CD4-positive, alpha-beta T cell treated with Interleukin-6 for 4 hours (primary cell): Measurements from ENCODE around the gene BRME1.

ENCODE experiments used
- DNase-seq: peaks from one replicate; pipeline ENCODE4 v3.0.0-alpha.2; 2020; ENCODE audit warnings: mixed read lengths

BRME1 gene

DNA sequence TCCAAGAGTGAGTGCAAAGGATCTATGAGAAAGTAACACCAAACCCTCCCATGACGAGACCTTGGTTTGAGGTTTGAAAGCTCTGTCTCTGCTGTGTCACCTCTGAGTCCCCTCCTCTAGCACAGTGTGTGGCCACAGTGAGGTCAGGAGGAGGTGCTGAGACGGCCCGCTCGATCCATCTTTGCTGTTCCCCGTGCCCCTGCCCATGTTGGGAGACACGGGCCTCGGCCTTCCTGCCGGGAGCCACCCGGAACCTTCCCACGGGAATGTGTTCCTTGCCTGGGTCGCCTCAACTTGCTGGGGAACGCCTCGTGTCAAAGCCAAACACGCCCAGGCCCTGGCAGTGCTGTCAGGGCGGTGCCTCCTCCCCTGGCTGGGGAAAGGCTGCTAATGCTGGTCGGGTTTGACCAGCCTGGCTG lies 18.9 kb downstream of the BRME1 start:
- no peak for DNase-seq

- DNase-seq = no peak
Observed at GRCh38 chr19:13885826-13886365, 20.0 kb downstream of the BRME1 start.

DNA sequence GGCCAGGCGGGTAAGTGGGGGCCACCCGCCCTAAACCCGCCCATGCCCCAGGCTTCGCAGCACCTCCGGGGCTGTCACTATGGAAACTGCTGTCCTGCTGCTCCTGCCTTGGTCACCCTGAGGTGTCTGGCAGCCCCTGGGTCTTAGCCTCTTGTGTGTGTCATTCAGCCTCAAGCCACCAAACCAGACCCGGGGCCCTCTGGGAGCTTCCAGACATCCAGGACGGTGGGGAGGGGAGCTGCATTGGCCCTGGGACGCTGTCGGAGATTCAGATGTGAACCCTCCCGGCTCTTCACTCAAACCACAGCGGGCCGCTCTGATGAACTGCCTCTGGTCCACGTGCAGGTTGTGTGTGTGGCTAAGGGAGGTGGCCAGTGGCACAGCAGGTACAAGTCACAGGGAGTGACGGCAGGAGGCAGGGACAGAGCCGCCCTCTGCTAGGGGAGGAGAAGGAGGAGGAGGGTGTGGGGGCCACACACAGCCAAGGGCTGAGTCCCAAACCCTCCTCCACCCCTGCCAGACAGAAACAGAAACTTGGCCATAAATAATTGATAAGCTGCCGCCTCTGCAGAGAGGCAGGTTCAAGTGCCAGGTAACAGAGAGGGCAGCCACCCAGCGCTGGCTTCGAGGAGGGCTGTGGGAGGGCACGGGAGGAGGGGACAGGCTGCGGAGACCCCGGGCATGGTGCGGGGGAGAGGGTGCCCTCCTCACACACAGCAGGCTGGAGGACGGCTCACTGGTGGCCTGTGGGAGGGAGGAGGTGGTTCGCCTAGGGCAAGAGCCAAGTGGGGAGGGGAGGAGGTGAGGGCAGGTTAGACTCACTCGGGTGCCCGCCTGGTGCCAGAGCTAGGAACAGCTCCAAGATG lies 21.0 kb downstream of the BRME1 start:
- no peak for DNase-seq

GRCh38 chr19:13883516-13884064 lies 22.3 kb downstream of the BRME1 start:
- no peak for DNase-seq

- DNase-seq = no peak
Observed at GRCh38 chr19:13882836-13883235, 23.1 kb downstream of the BRME1 start.

GRCh38 chr19:13882419-13882795 lies 23.5 kb downstream of the BRME1 start:
- DNase-seq = no peak

DNA sequence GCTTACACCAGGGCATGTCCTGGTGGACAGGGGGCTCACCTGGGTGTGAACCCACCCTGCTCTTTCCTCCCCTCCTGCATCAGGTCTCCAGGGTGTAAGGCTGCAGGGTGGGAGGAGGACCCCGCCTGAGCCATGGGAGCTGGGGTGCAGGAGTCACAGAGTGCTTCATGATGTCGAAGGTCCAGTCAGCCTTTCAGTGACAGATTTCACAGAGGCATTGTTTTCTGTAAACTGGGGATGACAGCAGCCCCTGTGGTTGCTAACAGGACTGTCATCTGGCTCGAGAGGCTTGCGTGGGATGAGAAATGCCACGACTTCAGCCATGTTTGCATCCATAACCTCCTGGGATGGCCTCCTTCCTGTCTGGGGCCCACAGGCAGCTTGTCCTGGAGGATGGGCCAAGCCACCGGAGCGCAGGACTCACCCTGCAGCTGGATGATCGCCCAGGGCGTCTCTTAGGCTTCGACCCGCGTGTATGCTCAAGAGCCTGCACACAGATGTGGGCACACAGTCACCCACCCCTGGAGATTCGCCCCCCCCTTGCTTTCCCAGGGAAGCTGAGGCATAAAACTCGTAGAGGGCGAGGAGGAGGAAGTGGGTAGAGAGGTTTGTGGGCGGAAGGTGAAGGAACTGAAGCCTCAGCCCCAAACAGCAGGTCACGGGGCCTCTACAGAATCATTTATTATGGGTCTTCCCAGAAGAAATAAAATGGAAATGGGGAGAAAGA lies 24.1 kb downstream of the BRME1 start:
- peak; percentile 74 for DNase-seq

DNA sequence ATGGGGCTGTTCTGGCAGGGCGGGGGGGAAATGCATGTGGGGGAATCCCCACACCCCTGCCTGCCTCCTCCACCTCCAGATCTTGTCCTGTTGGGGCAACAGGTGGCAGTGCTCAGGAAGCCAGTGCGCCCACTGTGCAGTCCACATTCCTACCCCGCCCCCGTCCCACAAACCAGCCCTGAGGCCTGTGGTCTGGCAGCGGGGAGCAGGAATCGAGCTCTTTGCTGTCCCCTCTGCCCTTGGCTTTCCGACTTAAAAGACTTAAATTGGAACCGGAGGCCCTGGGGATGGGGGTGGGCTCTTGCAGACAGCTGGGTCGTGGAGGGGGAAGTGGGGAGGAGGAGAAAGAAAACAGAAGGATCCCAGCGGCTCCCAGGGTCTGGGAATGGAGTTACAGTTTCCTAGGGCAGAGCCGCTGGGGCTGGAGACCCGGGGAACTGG lies 24.6 kb downstream of the BRME1 start:
- peak; percentile 27 for DNase-seq

DNA sequence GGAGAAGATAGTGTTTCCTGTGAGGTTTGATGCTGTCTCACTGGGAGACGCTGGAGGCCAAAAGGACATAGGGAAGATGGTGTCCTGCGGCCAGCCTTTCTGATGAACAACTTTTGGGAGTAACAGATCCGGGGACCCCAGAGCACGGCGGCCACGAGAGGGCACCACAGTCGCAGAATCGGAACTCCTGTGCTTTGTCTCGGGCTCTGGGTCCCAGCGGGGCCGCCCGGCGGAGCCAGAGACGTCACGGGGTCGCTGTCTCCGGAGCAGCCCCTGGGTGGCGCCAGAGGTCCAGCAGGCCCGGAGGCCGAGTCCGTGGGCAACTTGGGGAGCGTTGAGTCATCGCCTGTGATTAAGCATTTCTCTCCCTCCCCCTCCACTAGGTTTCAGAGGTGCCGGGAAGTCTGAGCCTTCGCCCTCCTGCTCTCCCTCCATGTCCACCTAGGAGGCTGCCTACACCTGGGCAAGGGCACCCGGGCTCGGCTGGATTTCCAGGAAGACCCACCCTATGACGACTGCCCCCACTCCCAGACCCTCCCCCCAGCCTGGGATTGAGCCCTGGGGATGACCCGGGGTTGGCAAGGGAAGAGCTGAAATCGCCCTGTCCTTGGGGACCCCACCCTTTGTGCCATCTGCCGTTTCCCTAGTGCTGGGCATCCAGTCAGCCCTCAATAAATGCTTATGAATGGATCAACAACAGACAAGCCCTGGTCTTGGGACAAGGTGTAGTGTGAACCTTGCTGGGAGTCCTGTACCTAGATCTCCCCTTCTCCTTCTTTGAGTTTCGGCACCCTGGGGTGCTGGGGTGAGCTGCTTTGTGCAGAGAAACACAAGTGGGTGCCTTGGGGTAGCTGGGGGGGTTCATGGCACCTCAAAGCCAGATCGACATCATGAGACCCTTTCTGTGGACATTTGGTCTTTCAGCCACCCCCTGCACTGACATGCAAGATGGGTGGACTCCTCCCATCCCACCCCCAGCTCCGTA lies 25.6 kb downstream of the BRME1 start:
- DNase-seq = peak; percentile 99

DNA sequence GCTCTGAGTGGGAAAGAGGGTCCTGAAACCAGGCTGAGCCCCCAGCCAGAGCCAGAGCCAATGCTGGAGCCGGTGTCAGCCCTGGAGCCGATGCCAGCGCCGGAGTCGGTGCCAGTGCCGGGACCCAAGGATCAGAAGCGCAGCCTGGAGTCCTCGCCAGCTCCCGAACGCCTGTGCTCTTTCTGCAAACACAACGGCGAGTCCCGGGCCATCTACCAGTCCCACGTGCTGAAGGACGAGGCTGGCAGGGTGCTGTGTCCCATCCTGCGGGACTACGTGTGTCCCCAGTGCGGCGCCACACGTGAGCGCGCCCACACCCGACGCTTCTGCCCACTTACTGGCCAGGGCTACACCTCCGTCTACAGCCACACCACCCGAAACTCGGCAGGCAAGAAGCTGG lies 28.6 kb downstream of the BRME1 start:
- DNase-seq = no peak

DNA sequence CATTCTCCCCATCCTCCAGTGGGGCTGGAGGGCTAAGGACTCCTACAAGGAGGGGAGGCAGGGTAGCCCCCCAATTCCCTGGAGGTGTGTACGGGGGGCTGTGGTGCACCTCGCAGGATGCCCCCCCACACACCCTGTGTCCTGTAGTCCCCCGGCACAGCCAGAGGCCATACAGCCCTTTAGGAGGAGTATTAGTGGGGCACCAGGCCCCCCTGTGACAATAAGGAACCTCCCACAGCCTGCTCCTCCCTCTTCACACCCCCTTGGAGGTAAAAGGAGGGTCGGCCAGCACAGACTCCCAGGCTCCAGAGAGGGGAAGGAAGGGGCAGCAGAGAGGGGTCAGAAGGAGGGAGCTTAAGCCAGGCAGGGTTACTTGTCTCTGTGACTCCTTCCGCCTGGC lies 29.1 kb downstream of the BRME1 start, which contains the start of gene NANOS3:
TSS of gene NANOS3 (plus strand) at position 301 of the 400 bp plus-strand sequence. CDS start 115 bp downstream, outside the sequence.
- no peak for DNase-seq

GRCh38 chr19:13875824-13876223 lies 30.1 kb downstream of the BRME1 start:
- no peak for DNase-seq

- DNase-seq = no peak
Observed at GRCh38 chr19:13873834-13874515, 31.9 kb downstream of the BRME1 start.

- DNase-seq = peak; percentile 32
Observed at GRCh38 chr19:13872695-13873389, 33.1 kb downstream of the BRME1 start.

GRCh38 chr19:13872339-13872694 lies 33.6 kb downstream of the BRME1 start:
- DNase-seq = no peak

GRCh38 chr19:13870873-13871272 lies 35.0 kb downstream of the BRME1 start:
- no peak for DNase-seq

DNA sequence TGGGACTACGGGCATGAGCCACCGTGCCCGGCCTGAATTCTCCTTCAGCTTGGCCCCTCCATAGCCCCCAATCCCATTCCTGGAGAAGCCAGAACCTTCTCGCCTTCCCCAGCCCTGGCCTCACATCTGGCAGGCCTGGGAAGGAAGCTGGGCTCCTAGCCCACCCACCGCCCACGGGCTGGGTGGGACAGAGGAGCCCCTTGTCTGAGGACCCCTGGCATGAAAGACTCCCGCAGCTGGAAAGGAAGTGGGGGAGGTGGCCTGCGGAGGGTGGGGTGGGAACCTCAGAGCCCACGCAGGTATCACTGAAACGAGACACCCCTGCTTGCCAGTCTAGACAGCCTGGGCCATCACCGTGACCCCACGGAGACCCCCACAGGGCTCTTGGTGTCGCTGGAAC lies 36.6 kb downstream of the BRME1 start:
- DNase-seq = no peak

- DNase-seq = no peak
Observed at GRCh38 chr19:13868663-13869062, 37.3 kb downstream of the BRME1 start.

DNA sequence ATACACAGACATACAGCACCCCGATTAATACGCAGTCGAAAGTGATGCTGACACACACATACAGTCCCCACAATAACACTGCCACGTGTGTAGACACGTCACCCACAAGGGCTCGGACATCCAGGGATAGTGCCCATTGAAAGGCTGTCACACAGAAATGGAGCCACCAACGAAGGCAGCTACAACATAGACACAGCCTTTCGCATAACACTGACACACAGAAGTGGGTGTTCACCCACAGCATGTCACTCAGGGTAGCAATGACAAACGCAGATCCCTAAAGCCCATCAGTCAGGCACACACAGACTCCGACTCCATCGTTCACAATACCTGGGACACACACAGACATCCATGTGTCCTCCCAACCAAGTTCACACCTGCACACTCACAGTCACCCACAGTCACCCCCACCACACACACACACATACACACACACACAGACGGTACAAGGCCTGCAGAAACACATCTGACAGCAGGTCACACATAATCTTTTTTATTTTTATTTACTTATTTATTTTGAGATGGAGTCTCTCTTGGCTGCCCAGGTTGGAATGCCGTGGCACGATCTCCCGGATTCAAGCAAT lies 39.4 kb downstream of the BRME1 start:
- no peak for DNase-seq
